HG03064 (cell line): Measurements from ENCODE around the gene PCNX2.

Experiments used
- ATAC-seq: cut with Tn5 transposase; IDR thresholded peaks from one replicate; pipeline ENCODE4 v1.9.1; 2021; ENCODE audit warnings: low read depth; ENCODE audit not compliant: unreplicated experiment

PCNX2 gene

GRCh38 chr1:233268389-233269022, 27.0 kb downstream of the PCNX2 start:
- no peak for ATAC-seq

- ATAC-seq, result peak; percentile 6
Measured at GRCh38 chr1:233261695-233262094, 33.8 kb downstream of the PCNX2 start.

- peak; percentile 93 for ATAC-seq
Measured at GRCh38 chr1:233261206-233261605, 34.3 kb downstream of the PCNX2 start.

- no peak for ATAC-seq
Measured at GRCh38 chr1:233257786-233258185, 37.7 kb downstream of the PCNX2 start.

GRCh38 chr1:233256789-233257188, 38.7 kb downstream of the PCNX2 start:
- ATAC-seq, result no peak

- no peak for ATAC-seq
Measured at GRCh38 chr1:233256191-233256590, 39.3 kb downstream of the PCNX2 start.

- ATAC-seq, result no peak
Measured at GRCh38 chr1:233255145-233255544, 40.4 kb downstream of the PCNX2 start.

GRCh38 chr1:233253832-233254331, 41.6 kb downstream of the PCNX2 start:
- no peak for ATAC-seq

- ATAC-seq, result no peak
Measured at GRCh38 chr1:233253231-233253831, 42.2 kb downstream of the PCNX2 start.

GRCh38 chr1:233252441-233252840, 43.1 kb downstream of the PCNX2 start:
- no peak for ATAC-seq

- ATAC-seq, result no peak
Measured at GRCh38 chr1:233251201-233251720, 44.3 kb downstream of the PCNX2 start.

- no peak for ATAC-seq
Measured at GRCh38 chr1:233248014-233248413, 47.5 kb downstream of the PCNX2 start.

GRCh38 chr1:233246965-233247364, 48.6 kb downstream of the PCNX2 start:
- ATAC-seq, result no peak

- ATAC-seq, result no peak
Measured at GRCh38 chr1:233245191-233245765, 50.2 kb downstream of the PCNX2 start.

- no peak for ATAC-seq
Measured at GRCh38 chr1:233244183-233244582, 51.3 kb downstream of the PCNX2 start.

- ATAC-seq, result no peak
Measured at GRCh38 chr1:233242827-233243483, 52.6 kb downstream of the PCNX2 start.

- no peak for ATAC-seq
Measured at GRCh38 chr1:233241759-233242158, 53.8 kb downstream of the PCNX2 start.

GRCh38 chr1:233240829-233241682, 54.5 kb downstream of the PCNX2 start:
- ATAC-seq, result no peak

GRCh38 chr1:233240371-233240770, 55.2 kb downstream of the PCNX2 start:
- ATAC-seq, result no peak

- ATAC-seq, result no peak
Measured at GRCh38 chr1:233238884-233239431, 56.6 kb downstream of the PCNX2 start.
